SW 1271 (cell line): Measurements from ENCODE around the gene TIAM1.

Experiments
- DNase-seq, 2 experiments: peaks; one replicate each; lab custom pipeline; 2025; lab: John Stamatoyannopoulos, UW

Gene TIAM1

DNA sequence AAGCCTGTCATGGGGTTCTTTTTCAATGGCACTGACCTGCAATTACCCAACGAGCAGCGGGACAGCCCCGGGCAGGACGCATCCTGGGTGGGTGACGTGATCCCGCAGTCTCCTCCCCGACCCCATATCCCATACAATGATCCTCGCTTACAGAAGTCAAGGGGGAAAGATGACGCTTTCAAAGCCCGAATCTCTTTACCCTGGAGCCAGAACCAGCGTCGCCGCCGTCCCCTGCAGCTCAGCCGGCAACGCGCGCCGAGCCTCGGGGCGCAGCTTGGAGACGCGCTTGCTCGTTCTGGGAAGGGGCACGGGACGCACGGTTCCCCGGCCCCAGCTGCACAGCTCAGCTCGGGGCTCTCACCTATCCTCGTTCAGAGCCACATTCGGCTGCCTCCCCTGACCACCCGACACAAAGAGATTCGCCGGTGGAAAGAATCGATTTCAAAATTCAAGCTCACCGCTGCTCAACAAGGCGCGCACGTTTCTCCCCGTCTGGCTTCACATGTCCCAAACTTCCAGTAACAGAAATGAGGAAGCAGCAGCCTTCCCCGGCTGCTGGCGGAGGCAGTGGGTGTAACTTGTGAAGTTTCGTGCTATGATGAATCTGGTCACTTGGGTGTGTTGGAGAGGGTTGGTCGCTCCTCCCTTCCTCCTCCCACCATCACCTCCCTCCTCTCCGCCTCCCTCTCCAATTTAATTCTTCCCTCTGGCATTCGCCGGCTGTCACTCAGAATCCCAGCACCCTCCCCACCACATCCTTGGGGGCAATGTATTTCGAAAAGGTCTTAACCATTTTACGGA is at the start of gene TIAM1:
Gene TIAM1 (minus strand): TSS at position 582 of the 801 bp plus-strand sequence. CDS start 77,289 bp downstream, outside the sequence.
- DNase-seq, result peak; percentile 46 to 80

DNA sequence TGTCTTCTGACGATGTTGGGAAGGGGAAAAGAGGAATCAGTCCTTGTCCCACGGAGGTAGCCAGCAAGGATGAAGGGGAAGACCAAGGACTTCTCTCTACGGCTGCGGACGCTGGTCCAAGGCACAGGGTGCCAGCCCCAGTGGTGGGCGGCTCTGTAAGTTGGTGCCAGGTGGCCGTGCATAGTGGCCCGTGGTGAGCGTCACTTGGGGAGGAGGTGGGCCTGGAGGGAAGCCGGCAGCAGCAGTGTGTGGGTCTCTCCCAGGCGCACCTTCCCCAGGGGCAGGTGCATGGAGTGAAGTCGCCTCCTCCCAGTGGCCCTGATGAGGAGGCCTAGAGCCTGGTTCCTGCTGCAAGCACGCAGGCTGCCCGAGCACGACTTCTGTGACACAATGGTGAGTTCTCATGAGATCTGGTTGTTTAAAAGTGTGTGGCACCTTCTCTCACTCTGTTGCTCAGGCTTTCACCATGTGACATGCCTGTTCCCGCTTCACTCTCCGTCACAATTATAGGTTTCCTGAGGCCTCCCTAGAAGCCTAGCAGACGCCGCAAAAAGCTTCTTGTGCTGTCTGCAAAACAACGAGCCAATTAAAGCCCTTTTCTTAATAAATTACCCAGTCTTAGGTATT is 43.6 kb upstream of the TIAM1 start:
- DNase-seq, result no peak

GRCh38 chr21:31386006-31386405 is 41.9 kb upstream of the TIAM1 start:
- no peak for DNase-seq

GRCh38 chr21:31383770-31384169 is 39.7 kb upstream of the TIAM1 start:
- DNase-seq, result no peak

DNA sequence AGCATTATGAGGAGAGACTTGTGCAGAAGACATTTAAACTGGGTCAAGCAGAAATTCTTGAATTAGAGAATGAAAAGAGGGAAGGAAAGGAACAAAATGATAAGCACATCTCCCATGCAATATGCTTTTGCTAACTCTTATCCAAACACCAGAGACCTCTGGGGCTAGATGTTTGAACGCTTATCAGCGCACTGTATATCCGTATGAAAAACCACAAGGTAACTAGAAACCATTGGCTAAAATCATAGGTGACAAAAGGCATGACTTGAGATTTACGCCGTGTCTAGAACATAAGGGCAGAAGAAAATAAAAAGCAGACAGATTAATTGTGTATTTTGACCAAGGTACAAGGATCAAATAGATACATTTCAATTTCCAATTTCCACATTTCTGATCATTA is 38.0 kb upstream of the TIAM1 start:
- no peak for DNase-seq

GRCh38 chr21:31376301-31376700 is 32.2 kb upstream of the TIAM1 start:
- no peak for DNase-seq

DNA sequence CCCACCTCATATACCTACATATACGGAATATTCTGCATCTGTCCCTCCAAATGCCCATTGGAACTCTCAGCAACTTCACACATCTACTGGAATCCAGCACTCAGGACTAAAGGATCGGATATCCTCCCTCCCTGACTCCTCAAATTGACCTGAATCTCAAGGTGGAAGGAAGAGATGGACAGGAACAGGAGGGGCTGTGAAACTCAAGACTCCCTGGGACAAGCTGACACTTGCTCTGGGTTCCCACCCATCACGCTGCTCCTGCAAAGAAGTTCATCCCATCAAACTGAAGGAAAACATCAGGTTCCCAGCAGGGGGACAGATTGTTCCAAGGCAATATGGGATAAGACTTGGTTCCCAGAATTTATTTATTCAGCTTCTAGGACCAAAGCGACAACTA is 30.3 kb upstream of the TIAM1 start:
- no peak for DNase-seq

GRCh38 chr21:31372471-31372765 is 28.4 kb upstream of the TIAM1 start:
- DNase-seq, result no peak

DNA sequence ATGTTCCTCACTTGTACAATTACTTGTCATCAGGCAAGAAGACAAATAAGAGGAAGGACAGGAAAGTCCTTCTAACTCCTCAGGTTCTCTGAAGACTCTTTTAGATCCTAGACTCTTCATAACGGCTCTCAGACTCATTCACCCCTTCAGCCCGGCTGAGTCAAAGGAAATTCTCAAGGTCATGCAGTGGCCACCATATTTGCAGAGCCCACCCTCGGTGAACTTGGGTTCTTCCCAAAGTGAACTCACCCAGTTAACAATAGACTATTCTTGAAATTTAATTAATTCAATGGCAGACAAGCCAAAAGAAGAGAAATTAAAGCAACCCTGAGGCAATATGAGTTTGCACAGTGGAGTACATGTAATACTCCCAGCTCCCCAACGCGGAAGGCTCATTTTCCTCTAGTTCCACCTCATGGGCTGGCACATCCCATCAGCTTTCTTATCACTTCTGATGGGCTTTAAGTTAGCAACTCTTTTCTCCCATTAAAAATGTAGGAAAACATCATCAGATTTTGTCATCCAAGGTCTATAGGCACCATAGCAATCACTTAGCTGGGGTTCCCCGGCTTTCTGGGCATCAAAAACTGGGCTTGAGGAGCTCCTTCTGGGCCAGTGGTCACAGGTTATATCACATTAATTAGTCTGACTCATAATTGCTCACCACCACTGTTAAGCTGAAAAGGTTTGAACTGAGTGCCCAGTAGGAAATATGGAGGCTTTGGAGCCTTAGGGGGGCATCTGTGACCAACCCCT is 27.8 kb upstream of the TIAM1 start:
- no peak for DNase-seq

GRCh38 chr21:31370893-31371544 is 27.0 kb upstream of the TIAM1 start:
- DNase-seq, result no peak

DNA sequence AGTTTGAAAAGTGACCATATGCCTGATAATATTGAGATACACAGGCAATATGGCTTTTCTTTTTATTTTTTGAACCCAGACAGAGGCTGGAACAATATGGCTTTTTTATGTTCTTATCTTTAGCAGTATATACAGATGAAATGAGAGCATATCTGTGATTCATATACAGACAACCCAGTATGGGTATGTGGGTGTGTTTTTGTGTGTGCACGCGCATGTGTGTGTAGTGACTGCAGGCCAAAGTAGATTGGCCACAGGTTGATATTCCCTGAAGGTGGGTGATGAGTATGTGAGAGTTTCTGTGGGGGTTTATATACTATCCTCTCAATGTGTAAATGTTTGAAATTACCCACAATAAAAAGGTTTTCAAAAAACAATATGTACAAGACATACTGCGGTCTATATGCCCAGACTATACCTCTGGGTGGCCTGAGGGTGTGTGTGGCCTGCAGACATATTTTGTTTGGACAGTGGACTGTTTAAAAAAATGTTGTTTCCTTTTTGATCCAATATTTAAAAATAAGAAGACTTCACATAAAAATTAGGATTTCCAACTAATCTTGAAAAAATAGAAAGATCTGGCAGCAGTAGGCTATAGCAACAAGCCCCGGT is 26.3 kb upstream of the TIAM1 start:
- DNase-seq, result no peak

DNA sequence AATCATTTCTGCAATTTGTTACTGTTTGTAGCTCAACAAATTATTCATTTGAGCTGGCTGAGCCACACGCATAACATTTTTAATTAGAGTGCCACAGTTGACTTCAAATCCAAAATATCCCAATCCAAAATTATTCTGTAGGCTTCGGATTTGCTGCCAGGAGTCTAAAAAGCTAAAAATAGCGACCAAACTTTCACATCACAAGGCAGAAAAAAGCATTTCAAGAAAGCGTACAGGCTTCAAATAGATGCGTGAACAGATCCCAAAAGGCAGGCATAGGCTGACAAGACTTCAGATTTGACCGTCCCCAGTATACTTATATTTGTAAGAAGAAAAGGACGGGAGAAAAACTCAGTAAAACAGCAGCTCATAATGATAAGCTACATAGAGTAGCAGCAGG is 24.3 kb upstream of the TIAM1 start:
- no peak for DNase-seq

- DNase-seq, result no peak
These were observed 23.7 kb upstream of the TIAM1 start for GRCh38 chr21:31367801-31368200.

DNA sequence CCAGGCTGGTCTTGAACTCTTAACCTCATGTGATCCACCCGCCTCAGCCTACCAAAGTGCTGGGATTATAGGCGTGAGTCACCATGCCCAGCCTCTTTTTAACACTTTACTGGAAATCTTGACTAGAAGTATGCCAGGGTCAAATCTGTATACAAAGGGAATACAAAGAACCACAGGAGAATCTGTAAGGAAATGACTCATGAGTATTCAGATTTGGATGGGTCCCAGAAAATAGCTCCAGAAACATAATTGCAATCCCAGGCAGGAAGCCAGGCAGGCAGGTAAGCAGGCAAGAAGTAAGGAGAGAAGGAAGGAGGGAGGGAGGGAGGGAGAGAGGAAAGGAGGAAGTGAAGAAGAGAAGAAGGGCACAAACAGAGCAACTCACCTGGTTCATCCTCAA is 22.8 kb upstream of the TIAM1 start:
- DNase-seq, result peak; percentile 73 to 96

DNA sequence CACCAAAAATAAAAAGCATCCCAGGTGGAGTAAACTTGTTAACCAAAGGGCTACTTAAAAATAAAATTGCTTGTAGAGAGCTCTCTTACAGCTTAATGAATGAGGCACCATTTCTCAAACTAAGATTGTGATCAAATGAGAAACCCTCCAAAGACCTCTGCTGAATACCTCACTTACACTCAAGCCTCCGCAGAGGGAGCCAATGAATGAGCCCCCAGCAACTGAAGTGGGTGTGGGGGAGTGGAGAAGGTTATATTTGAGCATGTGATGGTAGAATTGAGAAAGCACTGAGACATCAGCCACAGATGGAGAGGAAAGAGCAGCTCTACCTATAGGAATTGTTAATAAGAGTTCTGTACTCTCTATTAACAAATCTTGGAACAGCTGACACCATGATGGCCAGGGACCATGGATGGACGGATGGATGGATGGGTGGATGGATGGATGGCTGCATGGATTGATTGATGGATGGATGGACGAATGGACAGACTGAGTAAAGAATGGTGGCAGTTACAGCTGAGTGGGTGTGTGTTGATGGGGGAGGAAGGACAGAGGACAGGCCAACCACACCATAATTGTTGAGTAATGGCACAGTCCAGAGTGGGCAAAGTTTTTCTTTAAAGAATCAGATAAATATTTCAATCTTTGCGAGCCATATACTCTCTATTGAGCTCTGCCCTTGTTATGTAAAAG is 20.3 kb upstream of the TIAM1 start:
- no peak for DNase-seq

DNA sequence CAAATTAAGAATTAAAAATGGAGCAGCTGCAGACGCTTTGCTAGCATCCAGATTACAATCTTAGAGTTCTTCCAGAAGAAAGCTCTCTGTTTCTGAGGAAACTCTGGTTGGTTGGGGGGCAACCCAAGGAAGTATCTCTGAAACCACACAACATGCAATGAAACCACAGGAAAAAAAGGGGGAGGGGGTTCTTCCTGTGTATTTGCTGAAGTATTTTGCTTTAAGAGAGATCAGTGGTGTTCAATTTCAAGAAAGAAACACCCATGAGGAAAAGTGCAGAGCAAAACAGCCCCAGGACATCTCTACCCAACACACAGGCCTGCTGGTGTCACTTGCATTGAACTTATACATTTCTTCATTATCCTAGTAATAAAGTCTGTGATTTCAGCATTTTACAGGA is 19.7 kb upstream of the TIAM1 start:
- no peak for DNase-seq

DNA sequence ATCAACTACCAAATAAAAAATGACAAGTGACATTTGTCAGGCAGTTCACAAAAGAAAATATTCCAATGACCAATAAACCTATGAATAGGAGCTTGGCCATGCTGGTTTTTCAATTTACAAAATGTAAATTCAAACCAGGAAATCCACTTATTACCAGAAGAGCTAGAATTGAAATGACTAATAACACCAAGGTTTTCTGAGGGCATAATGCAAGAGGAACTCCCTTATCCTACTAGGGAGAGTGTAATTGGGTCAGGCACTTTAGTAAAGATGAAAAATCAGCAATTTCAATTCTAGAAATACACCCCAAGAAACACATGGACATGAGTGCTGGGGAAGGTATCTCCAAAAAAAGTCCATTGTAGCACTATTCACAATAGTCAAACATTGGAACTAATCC is 16.7 kb upstream of the TIAM1 start:
- no peak for DNase-seq

- DNase-seq, result no peak
These were observed 14.1 kb upstream of the TIAM1 start for GRCh38 chr21:31358158-31358557.

DNA sequence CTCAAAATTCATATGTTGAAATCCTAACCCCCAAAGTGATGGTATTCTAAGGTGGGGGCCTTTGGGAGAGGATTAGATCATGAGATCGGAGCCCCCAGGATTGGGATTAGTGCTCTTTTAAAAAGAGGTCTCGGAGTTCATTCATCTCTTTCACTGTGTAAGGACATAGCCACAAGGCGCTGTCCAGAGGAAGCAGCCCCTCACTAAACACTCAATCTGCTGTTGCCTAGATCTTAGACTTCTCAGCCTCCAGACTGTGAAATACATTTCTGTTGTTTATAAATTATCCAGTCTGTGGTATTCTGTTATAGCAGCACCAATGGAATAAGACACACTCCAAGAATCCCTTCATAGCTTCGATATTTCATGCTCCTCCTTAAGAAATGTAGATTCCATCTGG is 12.4 kb upstream of the TIAM1 start:
- no peak for DNase-seq

DNA sequence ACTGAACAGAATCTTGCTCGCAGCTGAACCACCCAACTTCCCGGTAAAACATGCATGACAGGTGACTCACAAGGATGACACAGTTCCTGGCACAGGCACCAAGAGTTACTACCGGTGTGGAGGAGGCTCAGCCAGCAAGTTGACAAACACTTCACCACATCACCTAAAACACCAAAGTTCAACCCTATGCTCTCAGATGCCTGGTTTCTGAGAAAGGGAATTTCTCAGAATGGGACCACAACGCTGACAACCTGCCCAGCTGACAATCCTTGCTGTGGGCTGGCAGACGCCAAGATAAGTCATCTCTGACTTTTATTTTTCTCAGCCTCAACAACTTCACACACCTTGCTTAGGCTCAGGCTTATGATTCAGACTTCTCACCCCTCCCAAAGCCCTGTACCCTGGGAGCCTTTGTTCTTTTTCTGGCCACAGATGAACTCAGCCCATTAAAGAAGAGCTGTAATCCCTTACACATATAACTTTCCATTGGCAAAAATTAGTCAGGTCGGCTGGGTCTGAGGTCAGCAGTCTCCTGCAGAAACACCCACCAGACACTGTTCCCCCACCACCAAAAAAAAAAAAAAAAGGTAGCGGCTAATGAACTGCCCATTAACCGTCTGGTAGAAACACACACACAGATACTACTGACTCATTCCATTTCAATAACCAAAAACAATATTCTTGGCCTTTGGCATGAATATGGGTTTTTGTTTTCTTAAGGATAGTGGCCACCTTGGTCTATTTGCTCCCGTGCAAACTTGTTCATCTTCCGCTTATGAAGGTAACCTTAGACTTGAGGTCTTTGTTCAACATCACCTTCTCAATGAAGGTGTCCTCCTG is 10.8 kb upstream of the TIAM1 start:
- peak; percentile 73 to 93 for DNase-seq

DNA sequence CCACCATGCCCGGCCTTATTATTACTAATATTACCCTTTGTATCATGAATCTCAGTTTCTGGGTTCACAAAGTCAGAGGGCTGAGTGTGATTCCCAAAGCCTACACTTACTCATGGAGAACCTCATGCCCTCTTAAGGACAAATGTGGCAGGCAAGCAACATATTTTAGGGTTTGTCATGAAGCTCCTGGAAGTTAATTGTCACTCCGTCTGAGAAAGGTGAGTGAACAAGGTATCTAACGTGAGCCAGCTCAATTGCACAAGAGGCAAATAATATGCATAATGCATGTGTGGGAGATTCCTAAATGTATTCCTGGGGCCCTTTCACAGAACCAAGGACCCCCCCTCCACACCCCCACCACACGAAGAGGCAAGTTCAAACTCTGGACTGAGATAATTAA is 10.1 kb upstream of the TIAM1 start:
- peak in 1 of 2 experiments; percentile 51 for DNase-seq
